Stomach (tissue), 4 donors: ENCODE data around the gene PKLR.

Experiments
- EP300 ChIP-seq: sonication (generic); formaldehyde crosslinking; IDR thresholded peaks from one replicate; pipeline ENCODE4 v1.6.1; 2017; ENCODE audit warnings: antibody characterized with exemption
- POLR2A ChIP-seq, 4 donors: fragments of 450-650 bp; IDR thresholded peaks; one replicate each; pipeline ENCODE4 v1.6.1; 2016; ENCODE audit warnings: antibody characterized with exemption in 4 of 4, control low read depth in 2 of 4, mild to moderate bottlenecking in 1 of 4, moderate library complexity in 1 of 4
- TF ChIP-seq, protein P1 (sequence below), 7 experiments: fragments of 450-650 bp in 4 of 7; fragments of 200-600 bp in 3 of 7; sonication (generic) in 3 of 7; IDR thresholded peaks; one replicate each; pipeline ENCODE4 v1.5.1; 2016 to 2019; ENCODE audit warnings: antibody characterized with exemption in 7 of 7, control low read depth in 2 of 7, mild to moderate bottlenecking in 1 of 7

DNA sequence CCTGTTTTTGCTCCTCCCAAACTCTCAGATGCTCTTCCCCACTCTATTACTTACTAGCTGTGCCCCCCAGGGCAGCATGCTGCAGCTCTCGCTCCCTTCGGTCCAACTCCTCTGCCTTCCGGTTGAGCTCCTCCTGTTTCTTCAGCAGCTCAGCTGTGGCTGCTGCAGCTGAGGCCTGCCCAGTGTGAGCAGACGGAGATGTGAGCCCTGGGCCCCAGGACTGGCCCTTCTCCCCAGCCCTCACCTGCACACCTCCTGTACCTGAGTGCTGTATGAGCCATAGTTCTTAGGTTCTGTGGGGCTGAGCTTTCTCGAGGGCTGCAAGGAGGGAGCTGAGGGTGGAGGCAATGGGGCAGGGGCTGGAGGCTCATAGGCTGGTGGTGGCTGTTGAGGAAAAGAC is 41.0 kb downstream of the PKLR start:
- TF ChIP-seq EP300: no peak
- TF ChIP-seq POLR2A (IDR thresholded peaks at IDR 0.05): no peak
- TF ChIP-seq, protein P1, sequence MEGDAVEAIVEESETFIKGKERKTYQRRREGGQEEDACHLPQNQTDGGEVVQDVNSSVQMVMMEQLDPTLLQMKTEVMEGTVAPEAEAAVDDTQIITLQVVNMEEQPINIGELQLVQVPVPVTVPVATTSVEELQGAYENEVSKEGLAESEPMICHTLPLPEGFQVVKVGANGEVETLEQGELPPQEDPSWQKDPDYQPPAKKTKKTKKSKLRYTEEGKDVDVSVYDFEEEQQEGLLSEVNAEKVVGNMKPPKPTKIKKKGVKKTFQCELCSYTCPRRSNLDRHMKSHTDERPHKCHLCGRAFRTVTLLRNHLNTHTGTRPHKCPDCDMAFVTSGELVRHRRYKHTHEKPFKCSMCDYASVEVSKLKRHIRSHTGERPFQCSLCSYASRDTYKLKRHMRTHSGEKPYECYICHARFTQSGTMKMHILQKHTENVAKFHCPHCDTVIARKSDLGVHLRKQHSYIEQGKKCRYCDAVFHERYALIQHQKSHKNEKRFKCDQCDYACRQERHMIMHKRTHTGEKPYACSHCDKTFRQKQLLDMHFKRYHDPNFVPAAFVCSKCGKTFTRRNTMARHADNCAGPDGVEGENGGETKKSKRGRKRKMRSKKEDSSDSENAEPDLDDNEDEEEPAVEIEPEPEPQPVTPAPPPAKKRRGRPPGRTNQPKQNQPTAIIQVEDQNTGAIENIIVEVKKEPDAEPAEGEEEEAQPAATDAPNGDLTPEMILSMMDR (IDR thresholded peaks at IDR 0.05): no peak
